NT2/D1 (cell line): ENCODE measurements around the gene DHX9.

Experiments used
- SUZ12 ChIP-seq: IDR thresholded peaks from 2 replicates; pipeline ENCODE4 v1.6.1; 2011; ENCODE audit not compliant: insufficient read length, insufficient read depth; ENCODE audit errors: extremely low read depth
- YY1 ChIP-seq: IDR thresholded peaks from 2 replicates; pipeline ENCODE4 v1.6.1; 2011; ENCODE audit not compliant: insufficient read length, insufficient read depth
- ZNF274 ChIP-seq: IDR thresholded peaks from 2 replicates; pipeline ENCODE4 v1.6.1; 2011; ENCODE audit warnings: mild to moderate bottlenecking, low read depth, low read length

- TF ChIP-seq ZNF274 (no peak), YY1 (no peak), SUZ12 (no peak)
These were observed 23.7 kb downstream of the DHX9 start for GRCh38 chr1:182862827-182863226.
